NCI-H2171 (cell line): Measurements from ENCODE around the gene CTRB1.
"Not testable (repeated sequence)": the region's sequence is repeated elsewhere in the genome, so short reads cannot be mapped to it uniquely, and the experiment has no call there.

ENCODE experiments used
- DNase-seq: peaks from one replicate; lab custom pipeline; 2025; lab: John Stamatoyannopoulos, UW

CTRB1 gene

GRCh38 chr16:75226550-75227360 is 8.0 kb downstream of the CTRB1 start:
- DNase-seq, result no peak

- DNase-seq, result no peak
Measured at GRCh38 chr16:75227361-75228142, 8.8 kb downstream of the CTRB1 start.

- DNase-seq, result no peak
Measured at GRCh38 chr16:75228143-75228976, 9.6 kb downstream of the CTRB1 start.

- DNase-seq, result no peak
Measured at GRCh38 chr16:75229172-75230031, 10.6 kb downstream of the CTRB1 start.

DNA sequence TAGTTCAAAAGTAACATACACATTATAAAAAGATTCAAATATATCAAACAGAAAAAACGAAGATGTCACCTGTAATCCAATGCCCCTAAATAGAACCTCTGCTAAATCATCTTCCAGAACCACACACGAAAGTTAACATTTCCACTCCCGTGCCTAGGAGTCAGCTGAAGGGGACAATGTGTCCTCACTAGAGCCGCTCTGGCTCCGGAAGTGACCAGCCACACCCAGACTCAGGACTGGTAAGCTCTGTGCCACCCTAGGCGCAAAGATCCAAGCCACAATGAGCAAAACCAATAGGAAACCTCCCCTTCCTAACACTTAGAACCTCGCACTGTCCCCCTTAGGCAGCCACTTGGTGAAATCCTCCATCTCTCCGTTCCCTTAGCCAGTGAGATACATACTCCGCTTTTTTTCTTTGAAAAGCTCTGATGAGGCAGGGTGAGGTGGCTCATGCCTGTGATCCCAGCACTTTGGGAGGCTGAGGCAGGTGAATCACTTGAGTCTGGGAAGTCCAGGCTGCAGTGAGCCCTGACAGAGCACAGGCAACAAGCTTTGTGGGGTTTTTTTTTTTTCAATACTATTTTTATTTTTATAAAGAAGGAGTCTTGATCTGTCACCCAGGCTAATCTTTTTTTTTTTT is 11.8 kb downstream of the CTRB1 start:
- no peak for DNase-seq

GRCh38 chr16:75231570-75231969 is 12.8 kb downstream of the CTRB1 start:
- DNase-seq, result no peak

- DNase-seq, result no peak
Measured at GRCh38 chr16:75233611-75233938, 14.8 kb downstream of the CTRB1 start.

GRCh38 chr16:75234856-75235696 is 16.3 kb downstream of the CTRB1 start:
- no peak for DNase-seq

DNA sequence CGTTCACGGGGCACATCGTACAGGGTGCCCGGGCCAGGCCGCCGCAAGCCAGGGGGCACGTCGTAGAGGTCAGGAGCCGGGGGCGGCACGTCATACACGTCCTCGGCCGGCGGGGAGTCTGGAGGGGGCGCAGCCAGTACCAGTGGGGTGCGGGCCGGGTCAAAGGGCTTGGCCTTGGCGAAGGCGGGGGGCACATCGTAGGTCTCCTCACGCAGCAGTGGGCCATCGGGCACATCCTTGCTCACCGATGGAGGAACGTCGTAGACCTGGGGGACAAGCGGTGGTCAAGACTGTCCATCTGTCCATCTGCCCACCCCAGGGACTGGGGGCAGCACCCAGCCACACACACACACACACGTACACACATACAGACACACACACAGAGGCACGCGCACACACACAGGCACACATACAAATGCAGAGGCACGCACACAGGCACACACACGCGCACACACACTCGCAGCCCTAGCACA is 17.0 kb downstream of the CTRB1 start:
- DNase-seq, result no peak

DNA sequence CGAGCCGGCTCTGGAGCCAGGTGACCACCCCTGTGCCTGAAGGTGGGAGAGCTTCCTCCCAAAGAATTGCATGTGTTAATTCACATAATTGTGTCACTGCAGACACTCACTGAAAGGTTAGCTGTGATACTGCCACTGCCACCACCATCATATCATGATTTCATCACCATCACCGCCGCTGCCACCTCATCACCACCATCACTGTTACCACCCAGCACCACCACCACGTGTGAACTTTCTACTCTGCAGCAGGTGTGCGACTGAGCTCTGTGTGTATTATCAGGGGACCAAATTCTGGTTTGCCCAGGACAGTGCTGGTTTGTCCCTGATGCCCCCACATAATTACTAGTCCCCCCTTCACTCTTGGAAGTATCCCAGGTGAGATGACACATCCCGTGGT is 17.4 kb downstream of the CTRB1 start:
- no peak for DNase-seq

DNA sequence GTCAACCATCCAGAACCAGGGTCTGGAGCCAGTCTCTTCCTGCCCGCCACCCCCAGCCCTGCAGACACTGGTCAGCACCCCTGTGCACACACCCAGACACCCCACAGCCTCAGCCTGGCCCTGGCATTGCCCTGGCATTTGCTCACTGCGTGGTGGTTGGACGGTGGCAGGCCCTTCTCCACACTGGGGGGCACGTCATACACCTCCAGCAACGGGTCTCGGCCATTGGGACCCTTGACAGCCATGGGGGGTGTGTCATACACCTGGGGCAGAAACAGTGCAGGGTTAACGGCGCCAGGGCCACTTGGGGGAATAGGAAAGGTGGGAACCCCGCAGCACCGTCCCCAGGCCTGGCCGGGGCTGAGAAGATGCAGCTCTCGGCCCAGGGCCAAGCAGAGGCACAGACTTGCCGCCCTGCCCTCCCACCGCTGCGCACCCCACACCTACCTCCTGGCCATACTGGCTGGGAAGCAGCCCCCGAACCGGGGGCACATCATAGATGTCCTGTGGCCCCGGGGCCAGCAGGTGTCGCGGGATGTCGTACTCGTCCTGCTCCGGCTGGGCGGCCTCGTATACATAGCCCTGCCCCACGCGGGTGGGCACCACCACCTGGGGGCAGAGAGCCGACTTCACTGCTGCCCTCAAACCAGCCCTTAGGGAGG is 18.1 kb downstream of the CTRB1 start:
- no peak for DNase-seq

DNA sequence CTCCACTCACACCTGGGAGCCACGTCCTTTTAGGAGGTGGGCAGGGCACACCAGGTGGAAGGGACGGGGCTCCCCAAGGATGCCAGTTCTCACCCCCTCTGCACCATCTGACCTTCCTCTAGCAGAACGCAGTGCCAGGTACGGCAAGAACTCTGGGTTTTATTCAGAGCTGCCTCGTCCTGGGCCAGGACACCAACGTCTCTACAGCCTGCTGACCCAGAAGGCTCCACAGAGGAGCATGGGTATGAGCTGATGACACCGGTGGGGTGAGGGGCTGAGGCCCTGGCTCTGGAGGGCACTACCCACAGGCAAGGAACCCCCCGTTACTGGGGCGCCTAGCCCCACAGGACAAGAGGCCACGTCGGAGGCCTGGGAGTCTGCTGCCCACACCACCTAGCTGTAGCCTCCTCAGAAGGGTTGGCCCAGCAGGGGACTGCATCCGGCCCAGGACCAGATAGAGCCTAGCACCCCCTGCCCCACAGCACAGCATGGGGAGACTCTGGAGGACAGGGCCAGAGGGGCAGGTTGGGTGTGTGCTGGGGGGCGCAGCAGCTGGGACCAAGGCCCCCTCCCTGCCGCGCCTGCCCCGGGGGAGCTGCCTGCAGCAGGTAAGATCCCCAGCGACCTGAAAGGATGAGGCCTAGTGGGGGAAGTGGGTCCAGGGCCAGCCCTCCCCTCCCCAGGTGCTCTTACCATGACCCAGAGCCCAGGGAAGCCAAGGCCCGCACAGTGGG is 18.8 kb downstream of the CTRB1 start:
- DNase-seq, result no peak

DNA sequence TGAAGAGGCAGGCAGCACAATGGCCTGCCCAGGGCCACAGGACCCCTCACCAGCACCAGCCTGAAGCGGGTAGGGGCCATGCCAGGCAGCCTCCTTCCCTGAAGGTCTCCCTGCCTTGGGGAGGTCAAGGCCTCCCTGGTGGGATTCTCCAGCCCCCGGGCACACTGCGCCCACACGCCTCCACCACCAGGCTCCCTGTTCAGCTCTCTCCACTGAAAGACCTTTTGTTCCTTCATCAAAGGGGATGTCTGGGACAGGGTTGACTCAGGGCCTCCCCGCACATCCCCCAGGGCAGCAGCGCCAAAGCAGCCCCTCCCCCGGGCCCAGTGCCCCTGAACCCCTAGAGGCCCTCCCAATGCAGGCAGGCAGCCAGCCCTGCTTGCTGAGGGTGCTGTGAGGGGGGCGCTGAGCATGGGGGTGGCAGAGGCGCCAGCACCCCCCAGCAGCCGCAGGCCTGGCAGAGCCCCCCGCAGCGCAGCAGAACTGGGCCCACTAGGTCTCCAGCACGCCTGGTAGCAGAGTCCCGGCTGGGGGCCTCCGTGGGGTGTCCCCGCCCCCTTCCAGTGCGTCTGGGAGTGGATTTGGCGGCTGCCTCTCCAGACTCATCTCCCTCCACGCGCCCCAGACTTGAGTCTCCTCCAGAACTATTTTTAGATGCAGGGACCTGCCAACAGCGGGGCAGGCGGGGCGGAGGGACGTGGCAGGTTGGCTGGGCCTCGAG is 19.5 kb downstream of the CTRB1 start:
- DNase-seq, result peak; percentile 74

- DNase-seq, result peak; percentile 77
Measured at GRCh38 chr16:75238853-75239541, 20.2 kb downstream of the CTRB1 start.

DNA sequence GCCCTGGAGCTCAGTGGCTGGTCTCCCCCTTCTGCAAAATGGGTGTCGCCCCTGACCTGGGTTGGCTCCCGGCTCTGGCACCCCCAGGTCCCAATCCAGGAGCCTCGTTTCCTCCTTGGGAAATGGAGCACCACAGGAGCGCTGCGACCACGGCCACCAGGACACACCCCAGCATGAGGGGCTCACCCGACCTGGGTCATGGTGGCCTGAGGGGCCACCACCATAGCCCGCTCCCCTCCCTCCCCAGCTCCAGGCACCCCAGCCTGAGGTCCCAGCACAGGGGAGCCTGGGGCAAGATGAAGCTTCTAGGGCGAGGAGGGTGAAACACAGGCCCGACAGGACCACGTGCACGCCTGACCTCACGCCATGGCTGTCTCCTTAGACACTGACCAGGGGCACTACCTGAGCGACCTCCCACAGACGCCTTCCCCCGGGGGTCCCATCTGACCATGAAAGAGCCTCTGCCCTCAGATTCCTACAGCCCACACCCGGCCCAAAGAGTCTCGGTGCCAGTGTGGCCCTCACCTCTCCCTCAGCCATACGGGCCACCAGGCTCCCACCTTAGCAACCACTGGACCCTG is 20.8 kb downstream of the CTRB1 start:
- DNase-seq, result no peak

DNA sequence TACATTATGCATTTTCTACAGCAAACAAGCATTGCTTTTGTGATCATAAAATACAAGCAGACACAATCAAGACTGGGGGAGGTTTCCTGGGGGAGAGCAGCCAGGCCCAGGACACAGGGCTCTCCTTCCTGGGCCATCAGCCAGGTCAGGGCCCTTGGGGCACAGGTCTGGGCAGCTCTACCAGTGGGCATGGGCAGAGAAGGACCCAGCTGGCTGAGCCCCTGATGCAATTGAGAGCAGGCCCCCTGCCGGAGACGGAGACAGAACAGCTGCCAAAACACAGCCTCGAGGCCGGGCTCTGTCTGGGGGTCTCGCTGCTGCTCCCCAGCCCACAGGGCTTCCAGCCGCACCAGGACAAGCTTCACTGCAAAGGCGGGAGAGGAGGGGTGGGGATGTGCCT is 21.8 kb downstream of the CTRB1 start:
- not testable (repeated sequence) for DNase-seq

DNA sequence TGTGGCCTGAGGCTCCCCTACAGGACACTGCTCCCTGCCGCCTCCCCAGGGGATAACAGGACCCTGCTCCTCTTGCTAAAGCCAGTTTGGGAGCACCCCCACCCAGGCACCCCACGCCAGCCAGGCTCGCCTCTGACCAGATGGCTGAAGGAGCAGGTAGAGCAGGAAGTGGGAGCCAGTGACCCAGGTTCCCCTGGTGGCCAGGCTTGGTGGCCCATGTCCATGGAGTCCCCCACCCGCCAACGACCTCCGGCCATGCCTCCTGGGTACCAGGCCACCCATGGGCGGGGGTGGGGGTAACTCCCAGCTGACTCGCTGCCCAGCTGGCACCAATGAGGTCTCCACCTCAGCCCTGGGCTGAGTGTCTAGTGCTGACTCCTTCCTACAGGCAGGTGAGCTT is 22.6 kb downstream of the CTRB1 start:
- no peak for DNase-seq
